ENCODE data around the gene FBXL7.

Gene FBXL7

GRCh38 chr5:15621094-15621493 is 121.1 kb downstream of the FBXL7 start:
- DNase-seq, result no peak

GRCh38 chr5:15623794-15624193 is 123.8 kb downstream of the FBXL7 start:
- no peak for DNase-seq

- DNase-seq, result no peak
Measured at GRCh38 chr5:15627109-15627508, 127.1 kb downstream of the FBXL7 start.

- DNase-seq, result no peak
Measured at GRCh38 chr5:15627647-15628046, 127.7 kb downstream of the FBXL7 start.

GRCh38 chr5:15630441-15630840 is 130.5 kb downstream of the FBXL7 start:
- no peak for DNase-seq

GRCh38 chr5:15634591-15635288 is 134.8 kb downstream of the FBXL7 start:
- DNase-seq, result no peak

- no peak for DNase-seq
Measured at GRCh38 chr5:15635289-15635616, 135.3 kb downstream of the FBXL7 start.

GRCh38 chr5:15637345-15637744 is 137.4 kb downstream of the FBXL7 start:
- no peak for DNase-seq

- no peak for DNase-seq
Measured at GRCh38 chr5:15637886-15638285, 137.9 kb downstream of the FBXL7 start.

GRCh38 chr5:15638296-15638695 is 138.3 kb downstream of the FBXL7 start:
- no peak for DNase-seq

- no peak for DNase-seq
Measured at GRCh38 chr5:15639288-15639687, 139.3 kb downstream of the FBXL7 start.

GRCh38 chr5:15640116-15640515 is 140.1 kb downstream of the FBXL7 start:
- no peak for DNase-seq

GRCh38 chr5:15643731-15644130 is 143.8 kb downstream of the FBXL7 start:
- no peak for DNase-seq

GRCh38 chr5:15645381-15646160 is 145.6 kb downstream of the FBXL7 start:
- no peak for DNase-seq

GRCh38 chr5:15646371-15646770 is 146.4 kb downstream of the FBXL7 start:
- no peak for DNase-seq

- no peak for DNase-seq
Measured at GRCh38 chr5:15647251-15647650, 147.3 kb downstream of the FBXL7 start.

GRCh38 chr5:15650266-15650665 is 150.3 kb downstream of the FBXL7 start:
- DNase-seq, result no peak

GRCh38 chr5:15654779-15655178 is 154.8 kb downstream of the FBXL7 start:
- DNase-seq, result no peak

- no peak for DNase-seq
Measured at GRCh38 chr5:15655683-15656082, 155.7 kb downstream of the FBXL7 start.

- DNase-seq, result no peak
Measured at GRCh38 chr5:15664961-15665360, 165.0 kb downstream of the FBXL7 start.

GRCh38 chr5:15669826-15670225 is 169.8 kb downstream of the FBXL7 start:
- no peak for DNase-seq

GRCh38 chr5:15674716-15675115 is 174.7 kb downstream of the FBXL7 start:
- DNase-seq, result no peak

- no peak for DNase-seq
Measured at GRCh38 chr5:15676591-15676990, 176.6 kb downstream of the FBXL7 start.

- DNase-seq, result no peak
Measured at GRCh38 chr5:15679161-15679560, 179.2 kb downstream of the FBXL7 start.

GRCh38 chr5:15680455-15680854 is 180.5 kb downstream of the FBXL7 start:
- DNase-seq, result no peak

All from NCI-H2081 treated with DMSO at 0.1 percent for 48 hours (cell line).